ENCODE measurements around the gene NRXN3. TPM values are rescaled to one million over a fixed set of nuclear protein-coding genes. Genes with fewer than 3 reads are reported as not detected.
A peak's percentile ranks its signal among the peaks of the same experiment; 100 is the strongest.

Gene NRXN3
- total and polyA plus RNA-seq, 5 donors, result 1.5 to 4.7 (median 4.0) TPM

GRCh38 chr14:78829274-78829673, 659.1 kb downstream of the NRXN3 start:
- no peak overlapping the region for H3K4me3 ChIP-seq (ENCODE audit: low read length)
- no peaks in the 10 kb centered on the region for H3K27me3 ChIP-seq (ENCODE audit: control insufficient read depth, insufficient read depth)
- ATAC-seq (no peak), DNase-seq (no peak)
- 87% methylated on average over 1 of the region's 1 CpG for WGBS
- no peaks in the 10 kb centered on the region for H3K4me1 ChIP-seq (ENCODE audit: control insufficient read depth, insufficient read depth, low read length)
- no peaks in the 10 kb centered on the region for H3K9me3 ChIP-seq (ENCODE audit: control insufficient read depth, low read length)
- intact Hi-C loops (cut with DNase I), result no loop called here
- no peak overlapping the region for H3K27ac ChIP-seq (ENCODE audit: low read length)

GRCh38 chr14:78834766-78835451, 664.7 kb downstream of the NRXN3 start:
- H3K4me3 ChIP-seq (ENCODE audit: low read length), result no peak overlapping the region
- WGBS, result 14% methylated on average over 12 of the region's 12 CpGs
- no peaks in the 10 kb centered on the region for H3K27me3 ChIP-seq (ENCODE audit: control insufficient read depth, insufficient read depth)
- no peaks in the 10 kb centered on the region for H3K9me3 ChIP-seq (ENCODE audit: control insufficient read depth, low read length)
- ATAC-seq (no peak), DNase-seq (peak in 1 of 3 donors; percentile 23)
- H3K4me1 ChIP-seq (ENCODE audit: control insufficient read depth, insufficient read depth, low read length), result no peaks in the 10 kb centered on the region
- H3K27ac ChIP-seq (ENCODE audit: low read length), result no peak overlapping the region
- intact Hi-C loops (cut with DNase I), result no loop called here

GRCh38 chr14:78835909-78836308, 665.7 kb downstream of the NRXN3 start:
- DNase-seq (no peak), ATAC-seq (no peak)
- intact Hi-C loops (cut with DNase I), result no loop called here
- Histone ChIP-seq H3K4me3 (ENCODE audit: low read length) (no peak overlapping the region), H3K27me3 (ENCODE audit: control insufficient read depth, insufficient read depth) (no peaks in the 10 kb centered on the region), H3K27ac (ENCODE audit: low read length) (no peak overlapping the region), H3K9me3 (ENCODE audit: control insufficient read depth, low read length) (no peaks in the 10 kb centered on the region), H3K4me1 (ENCODE audit: control insufficient read depth, insufficient read depth, low read length) (no peaks in the 10 kb centered on the region)
- WGBS, result 73% methylated on average over 1 of the region's 1 CpG

GRCh38 chr14:78836777-78837176, 666.6 kb downstream of the NRXN3 start:
- ATAC-seq (peak in 1 of 2 donors; percentile 55), DNase-seq (peak in 2 of 3 donors; percentile 15 to 33)
- H3K4me1 ChIP-seq (ENCODE audit: control insufficient read depth, insufficient read depth, low read length), result no peaks in the 10 kb centered on the region
- intact Hi-C loops (cut with DNase I), result no loop called here
- H3K9me3 ChIP-seq (ENCODE audit: control insufficient read depth, low read length), result no peaks in the 10 kb centered on the region
- no peaks in the 10 kb centered on the region for H3K27me3 ChIP-seq (ENCODE audit: control insufficient read depth, insufficient read depth)
- no peak overlapping the region for H3K4me3 ChIP-seq (ENCODE audit: low read length)
- H3K27ac ChIP-seq (ENCODE audit: low read length), result no peak overlapping the region
- WGBS, result 11% methylated on average over 4 of the region's 4 CpGs

GRCh38 chr14:78838959-78839358, 668.8 kb downstream of the NRXN3 start:
- Histone ChIP-seq H3K4me3 (ENCODE audit: low read length) (no peak overlapping the region), H3K9me3 (ENCODE audit: control insufficient read depth, low read length) (no peaks in the 10 kb centered on the region), H3K27me3 (ENCODE audit: control insufficient read depth, insufficient read depth) (no peaks in the 10 kb centered on the region), H3K4me1 (ENCODE audit: control insufficient read depth, insufficient read depth, low read length) (no peaks in the 10 kb centered on the region), H3K27ac (ENCODE audit: low read length) (no peak overlapping the region)
- intact Hi-C loops (cut with DNase I), result no loop called here
- no peak for ATAC-seq
- 54% methylated on average over 2 of the region's 2 CpGs for WGBS
- DNase-seq, result no peak

- DNase-seq, result no peak
Observed at GRCh38 chr14:78840898-78841297, 670.7 kb downstream of the NRXN3 start.

GRCh38 chr14:78847801-78848200, 677.6 kb downstream of the NRXN3 start:
- Histone ChIP-seq H3K27ac (ENCODE audit: low read length) (no peak overlapping the region), H3K27me3 (ENCODE audit: control insufficient read depth, insufficient read depth) (no peaks in the 10 kb centered on the region), H3K4me3 (ENCODE audit: low read length) (no peak overlapping the region), H3K4me1 (ENCODE audit: control insufficient read depth, insufficient read depth, low read length) (no peaks in the 10 kb centered on the region), H3K9me3 (ENCODE audit: control insufficient read depth, low read length) (no peaks in the 10 kb centered on the region)
- 57% methylated on average over 3 of the region's 3 CpGs for WGBS
- ATAC-seq, result no peak
- intact Hi-C loops (cut with DNase I), result no loop called here
- DNase-seq, result no peak

More at GRCh38 chr14:78840898-78841297, 670.7 kb downstream of the NRXN3 start:
- Histone ChIP-seq H3K27me3 (ENCODE audit: control insufficient read depth, insufficient read depth) (no peaks in the 10 kb centered on the region), H3K4me1 (ENCODE audit: control insufficient read depth, insufficient read depth, low read length) (no peaks in the 10 kb centered on the region), H3K27ac (ENCODE audit: low read length) (no peak overlapping the region), H3K9me3 (ENCODE audit: control insufficient read depth, low read length) (no peaks in the 10 kb centered on the region), H3K4me3 (ENCODE audit: low read length) (no peak overlapping the region)
- no peak for ATAC-seq
- 36% methylated on average over 1 of the region's 1 CpG for WGBS
- intact Hi-C loops (cut with DNase I), result no loop called here

GRCh38 chr14:78848234-78848820, 678.2 kb downstream of the NRXN3 start:
- DNase-seq (peak in 2 of 3 donors; percentile 14 to 46), ATAC-seq (peak in 1 of 2 donors; percentile 50)
- H3K27me3 ChIP-seq (ENCODE audit: control insufficient read depth, insufficient read depth), result no peaks in the 10 kb centered on the region
- no peaks in the 10 kb centered on the region for H3K4me1 ChIP-seq (ENCODE audit: control insufficient read depth, insufficient read depth, low read length)
- H3K27ac ChIP-seq (ENCODE audit: low read length), result no peak overlapping the region
- 19% methylated on average over 6 of the region's 6 CpGs for WGBS
- intact Hi-C loops (cut with DNase I), result no loop called here
- no peaks in the 10 kb centered on the region for H3K9me3 ChIP-seq (ENCODE audit: control insufficient read depth, low read length)
- no peak overlapping the region for H3K4me3 ChIP-seq (ENCODE audit: low read length)

GRCh38 chr14:78849952-78850351, 679.8 kb downstream of the NRXN3 start:
- Histone ChIP-seq H3K4me3 (ENCODE audit: low read length) (no peak overlapping the region), H3K9me3 (ENCODE audit: control insufficient read depth, low read length) (no peaks in the 10 kb centered on the region), H3K27ac (ENCODE audit: low read length) (no peak overlapping the region), H3K4me1 (ENCODE audit: control insufficient read depth, insufficient read depth, low read length) (no peaks in the 10 kb centered on the region), H3K27me3 (ENCODE audit: control insufficient read depth, insufficient read depth) (no peaks in the 10 kb centered on the region)
- no peak for ATAC-seq
- 65% methylated on average over 2 of the region's 2 CpGs for WGBS
- intact Hi-C loops (cut with DNase I), result no loop called here
- no peak for DNase-seq

GRCh38 chr14:78851189-78851588, 681.0 kb downstream of the NRXN3 start:
- no peaks in the 10 kb centered on the region for H3K9me3 ChIP-seq (ENCODE audit: control insufficient read depth, low read length)
- no peaks in the 10 kb centered on the region for H3K4me1 ChIP-seq (ENCODE audit: control insufficient read depth, insufficient read depth, low read length)
- DNase-seq (no peak), ATAC-seq (no peak)
- no peak overlapping the region for H3K4me3 ChIP-seq (ENCODE audit: low read length)
- whole genome bisulfite sequencing, result 74% methylated on average over 3 of the region's 3 CpGs
- H3K27me3 ChIP-seq (ENCODE audit: control insufficient read depth, insufficient read depth), result no peaks in the 10 kb centered on the region
- intact Hi-C loops (cut with DNase I), result no loop called here
- no peak overlapping the region for H3K27ac ChIP-seq (ENCODE audit: low read length)

GRCh38 chr14:78852040-78852439, 681.9 kb downstream of the NRXN3 start:
- no peaks in the 10 kb centered on the region for H3K4me1 ChIP-seq (ENCODE audit: control insufficient read depth, insufficient read depth, low read length)
- H3K27ac ChIP-seq (ENCODE audit: low read length), result no peak overlapping the region
- 58% methylated on average over 1 of the region's 1 CpG for WGBS
- DNase-seq, result no peak
- H3K9me3 ChIP-seq (ENCODE audit: control insufficient read depth, low read length), result no peaks in the 10 kb centered on the region
- no peak for ATAC-seq
- no peak overlapping the region for H3K4me3 ChIP-seq (ENCODE audit: low read length)
- intact Hi-C loops (cut with DNase I), result no loop called here
- no peaks in the 10 kb centered on the region for H3K27me3 ChIP-seq (ENCODE audit: control insufficient read depth, insufficient read depth)
